GM21528 (cell line): ENCODE results near the gene PCDHA11.
"Not testable (repeated sequence)": the region's sequence is repeated elsewhere in the genome, so short reads cannot be mapped to it uniquely, and the experiment has no call there.

Experiments
- ATAC-seq: cut with Tn5 transposase; IDR thresholded peaks from one replicate; pipeline ENCODE4 v1.9.1; 2021; ENCODE audit warnings: mild to moderate bottlenecking, moderate library complexity; ENCODE audit not compliant: unreplicated experiment, low FRiP score

The PCDHA11 gene

DNA sequence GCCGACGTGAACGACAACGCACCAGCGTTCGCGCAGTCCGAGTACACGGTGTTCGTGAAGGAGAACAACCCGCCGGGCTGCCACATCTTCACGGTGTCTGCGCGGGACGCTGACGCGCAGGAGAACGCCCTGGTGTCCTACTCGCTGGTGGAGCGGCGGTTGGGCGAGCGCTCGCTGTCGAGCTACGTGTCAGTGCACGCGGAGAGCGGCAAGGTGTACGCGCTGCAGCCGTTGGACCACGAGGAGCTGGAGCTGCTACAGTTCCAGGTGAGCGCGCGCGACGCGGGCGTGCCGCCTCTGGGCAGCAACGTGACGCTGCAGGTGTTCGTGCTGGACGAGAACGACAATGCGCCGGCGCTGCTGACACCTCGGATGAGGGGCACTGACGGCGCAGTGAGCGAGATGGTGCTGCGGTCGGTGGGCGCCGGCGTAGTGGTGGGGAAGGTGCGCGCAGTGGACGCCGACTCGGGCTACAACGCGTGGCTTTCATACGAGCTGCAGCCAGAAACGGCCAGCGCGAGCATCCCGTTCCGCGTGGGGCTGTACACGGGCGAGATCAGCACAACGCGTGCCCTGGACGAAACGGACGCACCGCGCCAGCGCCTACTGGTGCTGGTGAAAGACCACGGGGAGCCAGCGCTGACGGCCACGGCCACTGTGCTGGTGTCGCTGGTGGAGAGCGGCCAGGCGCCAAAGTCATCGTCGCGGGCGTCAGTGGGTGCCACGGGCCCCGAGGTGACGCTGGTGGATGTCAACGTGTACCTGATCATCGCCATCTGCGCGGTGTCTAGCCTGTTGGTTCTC lies 18.7 kb upstream of the PCDHA11 start:
- not testable (repeated sequence) for ATAC-seq

DNA sequence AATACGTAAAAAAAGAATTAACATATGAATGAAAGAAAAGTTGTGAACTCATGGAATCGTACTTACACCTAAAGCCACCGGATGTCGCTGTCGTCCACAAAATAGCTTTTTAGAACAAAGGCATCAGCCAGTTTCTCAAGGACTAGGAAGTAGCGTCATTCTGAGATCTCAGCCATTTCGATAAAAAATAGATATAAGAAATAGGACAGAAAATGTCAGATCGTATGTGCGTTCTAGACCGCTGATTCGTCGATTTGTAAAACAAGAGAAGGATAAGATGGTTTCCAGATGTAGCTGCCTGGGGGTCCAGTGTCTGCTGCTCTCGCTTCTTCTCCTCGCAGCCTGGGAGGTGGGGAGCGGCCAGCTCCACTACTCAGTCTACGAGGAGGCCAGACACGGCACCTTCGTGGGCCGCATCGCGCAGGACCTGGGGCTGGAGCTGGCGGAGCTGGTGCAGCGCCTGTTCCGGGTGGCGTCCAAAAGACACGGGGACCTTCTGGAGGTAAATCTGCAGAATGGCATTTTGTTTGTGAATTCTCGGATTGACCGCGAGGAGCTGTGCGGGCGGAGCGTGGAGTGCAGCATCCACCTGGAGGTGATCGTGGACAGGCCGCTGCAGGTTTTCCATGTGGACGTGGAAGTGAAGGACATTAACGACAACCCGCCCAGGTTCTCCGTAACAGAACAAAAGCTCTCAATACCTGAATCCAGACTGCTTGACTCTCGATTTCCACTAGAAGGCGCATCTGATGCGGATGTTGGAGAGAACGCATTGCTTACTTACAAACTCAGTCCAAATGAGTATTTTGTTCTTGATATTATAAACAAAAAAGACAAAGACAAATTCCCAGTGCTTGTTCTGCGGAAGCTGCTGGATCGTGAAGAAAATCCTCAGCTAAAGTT lies 12.7 kb upstream of the PCDHA11 start, which contains the start of gene PCDHA10:
Gene PCDHA10 (plus strand): TSS at position 126 of the 903 bp plus-strand sequence. CDS start 152 bp downstream, at position 278.
- ATAC-seq: no peak

GRCh38 chr5:140857177-140857986 lies 11.4 kb upstream of the PCDHA11 start:
- no peak for ATAC-seq

DNA sequence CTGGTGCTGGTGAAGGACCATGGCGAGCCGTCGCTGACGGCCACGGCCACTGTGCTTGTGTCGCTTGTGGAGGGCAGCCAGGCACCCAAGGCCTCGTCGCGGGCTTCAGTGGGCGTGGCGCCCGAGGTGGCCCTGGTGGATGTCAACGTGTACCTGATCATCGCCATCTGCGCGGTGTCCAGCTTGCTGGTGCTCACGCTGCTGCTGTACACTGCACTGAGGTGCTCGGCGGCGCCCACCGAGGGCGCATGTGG lies 10.8 kb upstream of the PCDHA11 start:
- no peak for ATAC-seq

- ATAC-seq: no peak
Measured at GRCh38 chr5:140862441-140863295, 6.1 kb upstream of the PCDHA11 start.

DNA sequence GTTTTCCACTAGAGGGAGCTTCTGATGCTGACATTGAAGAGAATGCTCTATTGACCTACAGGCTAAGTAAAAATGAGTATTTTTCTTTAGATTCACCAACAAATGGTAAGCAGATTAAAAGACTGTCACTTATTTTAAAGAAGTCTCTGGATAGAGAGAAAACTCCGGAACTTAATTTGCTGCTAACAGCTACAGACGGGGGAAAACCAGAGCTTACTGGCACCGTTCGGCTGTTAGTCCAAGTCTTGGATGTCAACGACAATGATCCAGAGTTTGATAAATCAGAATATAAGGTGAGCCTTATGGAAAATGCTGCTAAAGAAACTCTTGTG lies 764 bp downstream of the PCDHA11 start:
- ATAC-seq: no peak

DNA sequence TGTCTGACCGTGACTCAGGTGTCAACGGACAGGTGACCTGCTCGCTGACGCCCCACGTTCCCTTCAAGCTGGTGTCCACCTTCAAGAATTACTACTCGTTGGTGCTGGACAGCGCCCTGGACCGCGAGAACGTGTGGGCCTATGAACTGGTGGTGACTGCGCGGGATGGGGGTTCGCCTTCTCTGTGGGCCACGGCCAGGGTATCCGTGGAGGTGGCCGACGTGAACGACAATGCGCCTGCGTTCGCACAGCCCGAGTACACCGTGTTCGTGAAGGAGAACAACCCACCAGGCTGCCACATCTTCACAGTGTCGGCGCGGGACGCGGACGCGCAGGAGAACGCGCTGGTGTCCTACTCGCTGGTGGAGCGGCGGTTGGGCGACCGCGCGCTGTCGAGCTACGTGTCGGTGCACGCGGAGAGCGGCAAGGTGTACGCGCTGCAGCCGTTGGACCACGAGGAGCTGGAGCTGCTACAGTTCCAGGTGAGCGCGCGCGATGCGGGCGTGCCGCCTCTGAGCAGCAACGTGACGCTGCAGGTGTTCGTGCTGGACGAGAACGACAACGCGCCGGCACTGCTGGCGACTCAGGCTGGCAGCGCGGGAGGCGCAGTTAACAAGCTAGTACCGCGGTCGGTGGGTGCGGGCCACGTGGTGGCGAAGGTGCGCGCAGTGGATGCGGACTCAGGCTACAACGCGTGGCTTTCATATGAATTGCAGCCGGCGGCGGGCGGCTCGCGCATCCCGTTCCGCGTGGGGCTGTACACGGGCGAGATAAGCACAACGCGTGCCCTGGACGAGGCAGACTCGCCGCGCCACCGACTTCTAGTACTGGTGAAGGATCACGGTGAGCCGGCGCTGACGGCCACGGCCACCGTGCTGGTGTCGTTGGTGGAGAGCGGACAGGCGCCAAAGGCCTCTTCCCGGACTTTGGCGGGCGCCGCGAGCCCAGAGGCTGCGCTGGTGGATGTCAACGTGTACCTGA lies 1.8 kb downstream of the PCDHA11 start:
- ATAC-seq: no peak

GRCh38 chr5:140875085-140876065 lies 6.6 kb downstream of the PCDHA11 start, which contains the start of gene PCDHA12:
Gene PCDHA12 (plus strand): TSS chr5:140875308. CDS start chr5:140875473, 165 bp downstream.
- no peak for ATAC-seq

DNA sequence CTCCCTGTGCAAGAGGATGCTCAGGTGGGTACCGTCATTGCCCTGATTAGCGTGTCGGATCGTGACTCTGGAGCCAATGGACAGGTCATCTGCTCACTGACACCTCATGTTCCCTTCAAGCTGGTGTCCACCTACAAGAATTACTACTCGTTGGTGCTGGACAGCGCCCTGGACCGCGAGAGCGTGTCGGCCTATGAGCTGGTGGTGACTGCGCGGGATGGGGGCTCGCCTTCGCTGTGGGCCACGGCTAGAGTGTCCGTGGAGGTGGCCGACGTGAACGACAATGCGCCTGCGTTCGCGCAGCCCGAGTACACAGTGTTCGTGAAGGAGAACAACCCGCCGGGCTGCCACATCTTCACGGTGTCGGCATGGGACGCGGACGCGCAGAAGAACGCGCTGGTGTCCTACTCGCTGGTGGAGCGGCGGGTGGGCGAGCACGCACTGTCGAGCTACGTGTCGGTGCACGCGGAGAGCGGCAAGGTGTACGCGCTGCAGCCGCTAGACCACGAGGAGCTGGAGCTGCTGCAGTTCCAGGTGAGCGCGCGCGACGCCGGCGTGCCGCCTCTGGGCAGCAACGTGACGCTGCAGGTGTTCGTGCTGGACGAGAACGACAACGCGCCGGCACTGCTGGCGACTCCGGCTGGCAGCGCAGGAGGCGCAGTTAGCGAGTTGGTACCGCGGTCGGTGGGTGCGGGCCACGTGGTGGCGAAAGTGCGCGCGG lies 7.9 kb downstream of the PCDHA11 start:
- not testable (repeated sequence) for ATAC-seq

GRCh38 chr5:140877262-140877581 lies 8.5 kb downstream of the PCDHA11 start:
- no peak for ATAC-seq

DNA sequence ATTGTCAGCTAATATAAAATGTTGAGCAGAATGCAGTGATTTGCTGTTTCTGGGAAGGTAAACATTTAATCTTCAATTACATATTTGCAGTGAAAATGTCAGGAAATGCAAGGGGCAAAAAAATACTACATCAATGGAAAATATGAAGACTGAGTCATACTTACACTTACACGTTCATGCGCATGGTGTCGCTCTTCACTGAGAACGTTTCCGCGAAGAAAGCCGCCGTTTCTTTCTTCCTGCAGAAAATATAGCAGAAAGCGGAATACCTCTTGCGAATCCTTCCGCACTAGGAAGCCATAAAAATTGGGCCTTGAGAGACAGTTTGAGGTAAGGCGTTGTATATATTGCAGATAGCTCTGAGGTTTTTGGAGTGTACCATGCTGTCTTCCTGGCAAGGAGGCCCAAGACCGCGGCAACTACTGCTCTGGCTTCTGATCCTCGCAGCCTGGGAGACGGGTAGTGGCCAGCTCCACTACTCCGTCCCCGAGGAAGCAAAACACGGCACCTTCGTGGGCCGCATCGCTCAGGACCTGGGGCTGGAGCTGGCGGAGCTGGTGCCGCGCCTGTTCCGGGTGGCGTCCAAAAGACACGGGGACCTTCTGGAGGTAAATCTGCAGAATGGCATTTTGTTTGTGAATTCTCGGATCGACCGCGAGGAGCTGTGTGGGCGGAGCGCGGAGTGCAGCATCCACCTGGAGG lies 13.3 kb downstream of the PCDHA11 start, which contains the start of gene PCDHA13:
Gene PCDHA13 (plus strand): TSS at position 236 of the 702 bp plus-strand sequence. CDS start 145 bp downstream, at position 381.
- ATAC-seq: no peak

DNA sequence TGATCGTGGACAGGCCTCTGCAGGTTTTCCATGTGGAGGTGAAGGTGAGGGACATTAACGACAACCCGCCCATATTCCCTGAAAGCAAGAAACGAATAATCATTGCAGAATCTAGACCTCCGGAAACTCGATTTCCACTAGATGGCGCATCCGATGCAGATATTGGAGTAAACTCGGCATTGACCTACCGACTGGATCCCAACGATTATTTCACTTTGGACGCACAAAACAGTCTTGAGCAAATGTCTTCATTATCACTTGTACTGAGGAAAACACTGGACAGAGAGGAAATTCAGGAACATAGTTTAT lies 13.8 kb downstream of the PCDHA11 start:
- ATAC-seq: no peak

DNA sequence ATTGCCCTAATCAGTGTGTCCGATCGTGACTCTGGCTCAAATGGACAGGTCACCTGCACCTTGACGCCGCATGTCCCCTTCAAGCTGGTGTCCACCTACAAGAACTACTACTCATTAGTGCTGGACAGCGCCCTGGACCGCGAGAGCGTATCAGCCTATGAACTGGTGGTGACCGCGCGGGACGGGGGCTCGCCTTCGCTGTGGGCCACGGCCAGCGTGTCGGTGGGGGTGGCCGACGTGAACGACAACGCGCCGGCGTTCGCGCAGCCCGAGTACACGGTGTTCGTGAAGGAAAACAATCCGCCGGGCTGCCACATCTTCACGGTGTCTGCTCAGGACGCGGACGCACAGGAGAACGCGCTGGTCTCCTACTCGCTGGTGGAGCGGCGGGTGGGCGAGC lies 14.6 kb downstream of the PCDHA11 start:
- no peak for ATAC-seq

DNA sequence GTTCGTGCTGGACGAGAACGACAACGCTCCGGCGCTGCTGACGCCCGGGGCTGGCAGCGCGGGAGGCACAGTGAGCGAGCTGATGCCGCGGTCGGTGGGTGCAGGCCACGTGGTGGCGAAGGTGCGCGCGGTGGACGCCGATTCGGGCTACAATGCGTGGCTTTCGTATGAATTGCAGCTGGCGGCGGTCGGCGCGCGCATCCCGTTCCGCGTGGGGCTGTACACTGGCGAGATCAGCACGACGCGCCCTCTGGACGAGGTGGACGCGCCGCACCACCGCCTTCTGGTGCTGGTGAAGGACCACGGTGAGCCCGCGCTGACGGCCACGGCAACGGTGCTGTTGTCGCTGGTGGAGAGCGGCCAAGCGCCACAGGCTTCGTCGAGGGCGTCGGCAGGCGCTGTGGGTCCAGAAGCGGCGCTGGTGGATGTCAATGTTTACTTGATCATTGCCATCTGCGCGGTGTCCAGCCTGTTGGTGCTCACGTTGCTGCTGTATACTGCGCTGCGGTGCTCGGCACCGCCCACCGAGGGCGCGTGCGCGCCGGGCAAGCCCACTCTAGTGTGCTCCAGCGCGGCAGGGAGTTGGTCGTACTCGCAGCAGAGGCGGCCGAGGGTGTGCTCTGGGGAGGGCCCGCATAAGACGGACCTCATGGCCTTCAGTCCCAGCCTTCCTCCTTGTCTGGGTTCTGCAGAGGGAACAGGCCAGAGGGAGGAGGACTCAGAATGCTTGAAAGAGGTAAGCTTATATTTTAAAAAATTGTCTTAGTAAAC lies 15.4 kb downstream of the PCDHA11 start:
- no peak for ATAC-seq

DNA sequence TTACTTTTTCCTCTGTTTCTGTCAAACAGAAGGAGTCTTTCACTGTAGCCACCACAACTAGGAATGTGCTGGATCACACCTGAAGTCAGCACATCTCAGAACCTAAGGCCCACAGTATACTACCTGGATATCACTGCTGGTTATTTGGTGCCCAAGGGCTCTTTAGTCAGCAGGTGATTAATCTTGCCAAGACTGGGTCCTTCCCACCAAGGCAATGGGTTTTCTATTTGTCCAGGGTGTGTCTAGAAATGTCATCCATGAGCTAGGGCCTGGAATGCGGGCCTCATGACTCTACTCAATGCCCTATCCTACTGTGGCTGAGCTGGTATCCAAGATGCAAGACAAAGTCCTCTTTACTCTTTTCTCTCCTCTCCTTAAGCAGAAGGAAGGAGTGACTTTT lies 47.6 kb downstream of the PCDHA11 start:
- ATAC-seq: no peak
